Measurements from ENCODE around the gene CD247. TPM values are rescaled to one million over a fixed set of nuclear protein-coding genes. Genes with fewer than 3 reads are reported as not detected.
A peak's percentile ranks its signal among the peaks of the same experiment; 100 is the strongest.

CD247 gene
- total and polyA plus RNA-seq, 4 experiments from 2014 or later: 260 to 404 (median 340) TPM

DNA sequence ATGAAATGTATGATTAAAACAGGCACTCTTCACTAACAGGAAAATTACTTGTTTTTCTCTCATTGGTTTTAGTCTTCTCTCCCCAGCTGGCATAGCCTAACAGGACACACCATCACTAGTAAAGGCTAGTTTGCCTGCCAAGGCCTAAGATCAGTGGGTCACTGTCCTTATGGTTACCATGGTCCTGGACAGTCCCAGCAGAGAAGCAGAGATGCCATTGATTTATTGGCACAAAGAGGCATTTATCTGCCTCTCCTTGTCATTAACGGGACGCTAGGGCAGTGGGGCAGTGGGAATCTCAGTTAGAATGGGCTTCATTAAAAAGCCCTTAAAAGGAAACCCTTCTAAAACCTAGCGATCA is 13.9 kb downstream of the CD247 start:
- Histone ChIP-seq H3K27me3 (ENCODE audit: insufficient read depth, low read length) (no peaks in the 10 kb centered on the region), H3K27ac (ENCODE audit: low read depth, low read length) (no peak overlapping the region), H3K9me3 (ENCODE audit: control insufficient read depth in 1 of 2, low read length in 2 of 2) (no peaks in the 10 kb centered on the region), H3K36me3 (ENCODE audit: insufficient read depth, low read length) (peaks cover 18% of the 10 kb centered on the region), H3K4me1 (ENCODE audit: insufficient read depth, low read length) (peaks cover 98% of the 10 kb centered on the region), H3K4me3 (ENCODE audit: low read length in 2 of 2) (no peak overlapping the region)
- Mint-ChIP-seq H3K36me3 (peaks cover 60 to 81% of the 10 kb centered on the region in 2 donors), H3K27ac (peak overlapping the region in 6 of 7 donors; percentile 36 to 100 (median 74)), H3K27me3 (no peaks in the 10 kb centered on the region), H3K4me3 (peak overlapping the region in 7 of 8 donors; percentile 6 to 88 (median 27)), H3K9me3 (no peaks in the 10 kb centered on the region), H3K4me1 (peaks cover 75 to 99% (median 82%) of the 10 kb centered on the region in 4 donors)
- intact Hi-C loops (cut with micrococcal nuclease): no loop called here
- ChIA-PET POLR2A (ENCODE audit: partially characterized antibody) (interaction anchor here (0.8 to 17.1 kb wide), 3 partner anchors 13 to 49 kb away, joined by 3 to 236 read pairs (median 7); partner anchors contain the start of gene CD247), CTCF (ENCODE audit: partially characterized antibody) (interaction anchor here (1.3 to 2.7 kb wide), 2 partner anchors 11 to 14 kb away, joined by 5 to 21 read pairs; partner anchors contain the start of gene CD247)
- no peak for DNase-seq

DNA sequence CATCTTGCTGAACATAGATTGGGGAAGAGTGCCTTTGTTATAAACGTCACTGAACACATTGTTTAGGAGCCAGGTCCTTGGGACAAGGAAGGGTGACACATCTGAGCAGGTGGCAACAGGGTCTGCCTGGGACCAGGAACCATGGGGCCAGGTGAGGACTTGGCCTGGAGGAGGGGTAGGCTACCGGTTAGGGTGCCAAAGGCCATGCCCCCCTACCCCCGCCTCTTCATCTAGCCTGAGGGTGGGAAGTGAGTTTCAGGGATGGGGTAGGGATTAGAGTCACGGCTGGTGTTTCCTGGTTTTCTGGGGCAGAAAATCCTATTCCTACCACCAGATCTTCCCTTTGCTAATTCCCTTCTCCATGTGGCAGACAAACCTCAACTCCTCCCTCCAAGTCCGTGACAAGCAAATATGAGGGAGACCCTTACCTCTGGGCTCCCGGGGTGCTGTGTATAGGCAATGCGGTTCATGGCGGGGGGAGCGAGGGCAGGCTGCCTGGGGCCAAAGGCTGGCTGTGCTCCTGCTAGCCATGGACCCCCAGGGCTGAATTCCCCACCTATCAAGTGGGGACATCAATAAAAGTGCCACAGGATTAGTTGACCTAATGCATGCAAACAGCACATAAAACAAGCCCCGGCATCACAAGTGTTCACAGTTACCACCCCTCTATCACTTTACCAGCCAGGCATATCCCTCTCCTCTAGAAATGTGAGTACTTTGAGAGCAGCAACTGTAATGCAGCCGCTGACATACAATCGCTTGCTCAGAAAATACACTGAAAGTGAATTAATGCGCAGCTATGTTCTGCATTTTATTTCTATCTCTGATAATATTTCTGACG is 14.5 kb downstream of the CD247 start:
- Mint-ChIP-seq H3K27me3 (no peaks in the 10 kb centered on the region), H3K36me3 (peaks cover 57 to 84% of the 10 kb centered on the region in 2 donors)
- no peak for DNase-seq

GRCh38 chr1:167502719-167503462 is 15.4 kb downstream of the CD247 start:
- Mint-ChIP-seq H3K27me3 (no peaks in the 10 kb centered on the region), H3K4me3 (peak overlapping the region in 7 of 8 donors; percentile 62 to 88 (median 78)), H3K4me1 (peaks cover 75 to 99% (median 85%) of the 10 kb centered on the region in 4 donors), H3K27ac (peak overlapping the region; percentile 70 to 100 (median 90)), H3K36me3 (peaks cover 54 to 84% of the 10 kb centered on the region in 2 donors), H3K9me3 (no peaks in the 10 kb centered on the region)
- Histone ChIP-seq H3K27ac (ENCODE audit: low read depth, low read length) (peak overlapping the region; percentile 36), H3K27me3 (ENCODE audit: insufficient read depth, low read length) (no peaks in the 10 kb centered on the region), H3K36me3 (ENCODE audit: insufficient read depth, low read length) (peaks cover 25% of the 10 kb centered on the region), H3K9me3 (ENCODE audit: control insufficient read depth in 1 of 2, low read length in 2 of 2) (no peaks in the 10 kb centered on the region), H3K4me3 (ENCODE audit: low read length in 2 of 2) (no peak overlapping the region), H3K4me1 (ENCODE audit: insufficient read depth, low read length) (peaks cover 99% of the 10 kb centered on the region)
- CTCF ChIA-PET (ENCODE audit: partially characterized antibody): interaction anchor here (0.6 to 4.5 kb wide), 4 partner anchors 32 to 1591 kb away, joined by 3 to 24 read pairs (median 4); no protein-coding TSS in a partner anchor
- no peak for DNase-seq
- intact Hi-C loops (cut with micrococcal nuclease): no loop called here
- POLR2A ChIA-PET (ENCODE audit: partially characterized antibody): interaction anchor here (0.7 to 17.1 kb wide), 9 partner anchors 9 to 211 kb away, joined by 3 to 236 read pairs (median 4); partner anchors contain the start of gene CD247

More for the DNA sequence above, 14.5 kb downstream of the CD247 start:
- Histone ChIP-seq H3K4me1 (ENCODE audit: insufficient read depth, low read length) (peaks cover 99% of the 10 kb centered on the region), H3K27ac (ENCODE audit: low read depth, low read length) (no peak overlapping the region), H3K9me3 (ENCODE audit: control insufficient read depth in 1 of 2, low read length in 2 of 2) (no peaks in the 10 kb centered on the region), H3K4me3 (ENCODE audit: low read length in 2 of 2) (no peak overlapping the region), H3K36me3 (ENCODE audit: insufficient read depth, low read length) (peaks cover 24% of the 10 kb centered on the region), H3K27me3 (ENCODE audit: insufficient read depth, low read length) (no peaks in the 10 kb centered on the region)
- ChIA-PET CTCF (ENCODE audit: partially characterized antibody) (interaction anchor here (1.0 to 4.5 kb wide), 3 partner anchors 31 to 60 kb away, joined by 3 to 24 read pairs (median 4); no protein-coding TSS in a partner anchor), POLR2A (ENCODE audit: partially characterized antibody) (interaction anchor here (17.1 kb wide), 1 partner anchor 13 kb away, joined by 236 read pairs; the partner anchor contains the start of gene CD247)
- Mint-ChIP-seq H3K4me1 (peaks cover 75 to 99% (median 84%) of the 10 kb centered on the region in 4 donors), H3K27ac (peak overlapping the region; percentile 36 to 100 (median 78)), H3K4me3 (peak overlapping the region in 7 of 8 donors; percentile 37 to 88 (median 63)), H3K9me3 (no peaks in the 10 kb centered on the region)
- intact Hi-C loops (cut with micrococcal nuclease): no loop called here

- POLR2A ChIA-PET (ENCODE audit: partially characterized antibody): interaction anchor here (0.7 to 17.1 kb wide), 12 partner anchors 7 to 212 kb away, joined by 3 to 236 read pairs (median 4); partner anchors contain the start of gene CD247
- CTCF ChIA-PET (ENCODE audit: partially characterized antibody): interaction anchor here (1.6 to 4.5 kb wide), 2 partner anchors 32 to 55 kb away, joined by 3 to 24 read pairs; no protein-coding TSS in a partner anchor
- intact Hi-C loops (cut with micrococcal nuclease): no loop called here
- DNase-seq: no peak
- Histone ChIP-seq H3K4me1 (ENCODE audit: insufficient read depth, low read length) (peaks cover 99% of the 10 kb centered on the region), H3K27me3 (ENCODE audit: insufficient read depth, low read length) (no peaks in the 10 kb centered on the region), H3K27ac (ENCODE audit: low read depth, low read length) (peak overlapping the region; percentile 36), H3K9me3 (ENCODE audit: control insufficient read depth in 1 of 2, low read length in 2 of 2) (no peaks in the 10 kb centered on the region), H3K4me3 (ENCODE audit: low read length in 2 of 2) (peak overlapping the region in 1 of 2 donors; percentile 1), H3K36me3 (ENCODE audit: insufficient read depth, low read length) (peaks cover 25% of the 10 kb centered on the region)
- Mint-ChIP-seq H3K4me1 (peaks cover 77 to 99% (median 90%) of the 10 kb centered on the region in 4 donors), H3K9me3 (no peaks in the 10 kb centered on the region), H3K4me3 (peak overlapping the region; percentile 61 to 88 (median 78)), H3K36me3 (peaks cover 48 to 85% of the 10 kb centered on the region in 2 donors), H3K27me3 (no peaks in the 10 kb centered on the region), H3K27ac (peak overlapping the region; percentile 88 to 100 (median 90))
Measured at GRCh38 chr1:167502192-167502551, 16.2 kb downstream of the CD247 start.

DNA sequence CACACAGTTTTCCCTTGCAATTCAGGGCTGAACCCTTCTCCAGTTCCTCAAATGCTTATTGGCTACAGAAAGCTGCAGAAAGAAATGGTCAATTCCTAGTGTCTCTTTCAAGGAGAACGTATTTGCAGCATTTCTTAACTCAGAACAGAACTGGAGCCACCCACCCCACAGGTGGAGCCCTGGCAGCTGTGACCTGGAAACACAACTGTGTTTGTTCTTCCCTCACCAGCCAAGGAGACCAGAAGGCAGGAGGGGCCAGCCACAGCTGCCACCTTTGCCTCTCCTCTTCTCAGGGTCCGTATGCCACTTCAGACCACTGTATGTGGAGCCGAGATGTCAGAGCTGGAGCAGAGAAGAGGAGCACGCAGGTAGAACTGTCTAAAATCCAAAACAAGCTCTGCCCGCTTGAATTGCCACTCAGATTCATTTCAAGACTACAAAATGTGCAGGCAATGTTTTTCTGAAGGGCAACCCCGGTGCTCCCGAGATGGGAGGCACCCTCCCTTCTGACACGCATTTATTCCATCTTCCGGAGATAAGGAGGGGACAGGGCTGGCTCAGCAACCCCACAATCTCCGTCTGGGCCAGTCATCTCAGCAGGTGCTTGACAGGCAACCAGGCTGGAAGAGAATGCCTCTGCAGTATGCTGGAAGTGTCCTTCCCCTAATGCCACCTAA is 16.7 kb downstream of the CD247 start:
- Mint-ChIP-seq H3K36me3 (peaks cover 51 to 89% of the 10 kb centered on the region in 2 donors), H3K9me3 (no peaks in the 10 kb centered on the region), H3K4me1 (peaks cover 82 to 100% (median 93%) of the 10 kb centered on the region in 4 donors), H3K27ac (peak overlapping the region; percentile 88 to 100 (median 90)), H3K27me3 (no peaks in the 10 kb centered on the region), H3K4me3 (peak overlapping the region; percentile 61 to 88 (median 78))
- Histone ChIP-seq H3K36me3 (ENCODE audit: insufficient read depth, low read length) (peaks cover 25% of the 10 kb centered on the region), H3K9me3 (ENCODE audit: control insufficient read depth in 1 of 2, low read length in 2 of 2) (no peaks in the 10 kb centered on the region), H3K4me3 (ENCODE audit: low read length in 2 of 2) (peak overlapping the region in 1 of 2 donors; percentile 1), H3K27ac (ENCODE audit: low read depth, low read length) (peak overlapping the region; percentile 36), H3K4me1 (ENCODE audit: insufficient read depth, low read length) (peaks cover 100% of the 10 kb centered on the region), H3K27me3 (ENCODE audit: insufficient read depth, low read length) (no peaks in the 10 kb centered on the region)
- CTCF ChIA-PET (ENCODE audit: partially characterized antibody): interaction anchor here (0.7 to 4.5 kb wide), 3 partner anchors 33 to 234 kb away, joined by 3 to 24 read pairs (median 3); no protein-coding TSS in a partner anchor
- POLR2A ChIA-PET (ENCODE audit: partially characterized antibody): interaction anchor here (0.8 to 17.1 kb wide), 11 partner anchors 8 to 127 kb away, joined by 3 to 236 read pairs (median 4); partner anchors contain the start of gene CD247
- intact Hi-C loops (cut with micrococcal nuclease): no loop called here
- DNase-seq: peak in 1 of 5 donors; percentile 58

GRCh38 chr1:167500283-167500860 is 18.0 kb downstream of the CD247 start:
- POLR2A ChIA-PET (ENCODE audit: partially characterized antibody): interaction anchor here (0.7 to 17.1 kb wide), 13 partner anchors 9 to 128 kb away, joined by 3 to 236 read pairs (median 4); partner anchors contain the start of gene CD247
- H3K4me1 Mint-ChIP-seq: peaks cover 85 to 100% (median 95%) of the 10 kb centered on the region in 4 donors
- H3K9me3 Mint-ChIP-seq: no peaks in the 10 kb centered on the region
- peak overlapping the region; percentile 83 to 100 (median 90) for H3K27ac Mint-ChIP-seq
- H3K36me3 Mint-ChIP-seq: peaks cover 58 to 92% of the 10 kb centered on the region in 2 donors
- no peaks in the 10 kb centered on the region for H3K27me3 ChIP-seq (ENCODE audit: insufficient read depth, low read length)
- CTCF ChIA-PET (ENCODE audit: partially characterized antibody): interaction anchor here (1.3 to 4.5 kb wide), 10 partner anchors 10 to 441 kb away, joined by 3 to 24 read pairs (median 6); partner anchors contain the start of gene CD247
- DNase-seq: no peak
- H3K27ac ChIP-seq (ENCODE audit: low read depth, low read length): peak overlapping the region; percentile 48
- H3K36me3 ChIP-seq (ENCODE audit: insufficient read depth, low read length): peaks cover 30% of the 10 kb centered on the region
- no peaks in the 10 kb centered on the region for H3K9me3 ChIP-seq (ENCODE audit: control insufficient read depth in 1 of 2, low read length in 2 of 2)
- peaks cover 100% of the 10 kb centered on the region for H3K4me1 ChIP-seq (ENCODE audit: insufficient read depth, low read length)
- no peak overlapping the region for H3K4me3 ChIP-seq (ENCODE audit: low read length in 2 of 2)
- peak overlapping the region; percentile 2 to 88 (median 68) for H3K4me3 Mint-ChIP-seq
- no peaks in the 10 kb centered on the region for H3K27me3 Mint-ChIP-seq
- intact Hi-C loops (cut with micrococcal nuclease): loop anchor here (1.0 kb wide), 2 partner anchors 8 to 14 kb away; no protein-coding TSS in a partner anchor
